ENCODE results near the gene SCN1B.

Gene SCN1B

GRCh38 chr19:35066691-35067563, 36.7 kb downstream of the SCN1B start:
- H3K27ac ChIP-seq = no peak overlapping the region
- TF ChIP-seq CTCF (conservative IDR thresholded peaks at IDR 0.05) = peak; percentile 90

GRCh38 chr19:35068941-35069634, 38.8 kb downstream of the SCN1B start:
- H3K27ac ChIP-seq = no peak overlapping the region
- no peak for TF ChIP-seq CTCF (conservative IDR thresholded peaks at IDR 0.05)

GRCh38 chr19:35069696-35070095, 39.4 kb downstream of the SCN1B start:
- no peak overlapping the region for H3K27ac ChIP-seq
- no peak for TF ChIP-seq CTCF (conservative IDR thresholded peaks at IDR 0.05)

GRCh38 chr19:35070471-35070870, 40.2 kb downstream of the SCN1B start:
- no peak for TF ChIP-seq CTCF (conservative IDR thresholded peaks at IDR 0.05)
- H3K27ac ChIP-seq = no peak overlapping the region

- TF ChIP-seq CTCF (conservative IDR thresholded peaks at IDR 0.05) = no peak
- no peak overlapping the region for H3K27ac ChIP-seq
Measured at GRCh38 chr19:35073516-35073915, 43.2 kb downstream of the SCN1B start.

- TF ChIP-seq CTCF (conservative IDR thresholded peaks at IDR 0.05) = no peak
Measured at GRCh38 chr19:35073941-35074340, 43.7 kb downstream of the SCN1B start.

GRCh38 chr19:35074426-35075201, 44.3 kb downstream of the SCN1B start:
- H3K27ac ChIP-seq = no peak overlapping the region
- no peak for TF ChIP-seq CTCF (conservative IDR thresholded peaks at IDR 0.05)

More at GRCh38 chr19:35073941-35074340, 43.7 kb downstream of the SCN1B start:
- no peak overlapping the region for H3K27ac ChIP-seq

All from VCaP (cell line).